ENCODE measurements around the gene CENPO. TPM values are rescaled to one million over a fixed set of nuclear protein-coding genes. Genes with fewer than 3 reads are reported as not detected.
"Not testable (repeated sequence)": the region's sequence is repeated elsewhere in the genome, so short reads cannot be mapped to it uniquely, and the experiment has no call there.

Gene CENPO
- total RNA-seq, 2 donors from 2014 or later: 6.8 to 26.8 TPM

- no peak for DNase-seq
- Histone ChIP-seq H3K4me3 (no peak overlapping the region), H3K9ac (ENCODE audit: low read depth in 2 of 2, low read length in 2 of 2) (no peak overlapping the region), H3K27me3 (no peaks in the 10 kb centered on the region), H3K27ac (no peak overlapping the region), H3K9me3 (no peaks in the 10 kb centered on the region), H3K4me1 (no peaks in the 10 kb centered on the region), H3K36me3 (no peaks in the 10 kb centered on the region)
- TF ChIP-seq CTCF (IDR thresholded peaks at IDR 0.05): no peak
- intact Hi-C loops (cut with DNase I): no loop called here
Measured at GRCh38 chr2:24832073-24832461, 38.8 kb downstream of the CENPO start.

GRCh38 chr2:24832521-24832920 is 39.3 kb downstream of the CENPO start:
- no peak overlapping the region for H3K9ac ChIP-seq (ENCODE audit: low read depth in 2 of 2, low read length in 2 of 2)
- H3K36me3 ChIP-seq: no peaks in the 10 kb centered on the region
- no peaks in the 10 kb centered on the region for H3K27me3 ChIP-seq
- TF ChIP-seq CTCF (IDR thresholded peaks at IDR 0.05): no peak
- DNase-seq: no peak
- no peaks in the 10 kb centered on the region for H3K4me1 ChIP-seq
- intact Hi-C loops (cut with DNase I): no loop called here
- H3K9me3 ChIP-seq: no peaks in the 10 kb centered on the region
- H3K4me3 ChIP-seq: no peak overlapping the region
- H3K27ac ChIP-seq: no peak overlapping the region

- intact Hi-C loops (cut with DNase I): no loop called here
- H3K36me3 ChIP-seq: no peaks in the 10 kb centered on the region
- TF ChIP-seq CTCF (IDR thresholded peaks at IDR 0.05): no peak
- H3K27ac ChIP-seq: no peak overlapping the region
- no peaks in the 10 kb centered on the region for H3K9me3 ChIP-seq
- no peaks in the 10 kb centered on the region for H3K27me3 ChIP-seq
- no peak overlapping the region for H3K9ac ChIP-seq (ENCODE audit: low read depth in 2 of 2, low read length in 2 of 2)
- no peak for DNase-seq
- H3K4me1 ChIP-seq: no peaks in the 10 kb centered on the region
- no peak overlapping the region for H3K4me3 ChIP-seq
Measured at GRCh38 chr2:24832931-24833701, 39.9 kb downstream of the CENPO start.

GRCh38 chr2:24833821-24834732 is 40.9 kb downstream of the CENPO start:
- Histone ChIP-seq H3K27me3 (no peaks in the 10 kb centered on the region), H3K4me1 (no peaks in the 10 kb centered on the region), H3K4me3 (no peak overlapping the region), H3K9me3 (no peaks in the 10 kb centered on the region), H3K9ac (ENCODE audit: low read depth in 2 of 2, low read length in 2 of 2) (no peak overlapping the region), H3K27ac (no peak overlapping the region), H3K36me3 (no peaks in the 10 kb centered on the region)
- TF ChIP-seq CTCF (IDR thresholded peaks at IDR 0.05): no peak
- intact Hi-C loops (cut with DNase I): no loop called here
- no peak for DNase-seq

- H3K9ac ChIP-seq (ENCODE audit: low read depth in 2 of 2, low read length in 2 of 2): no peak overlapping the region
- no peak overlapping the region for H3K4me3 ChIP-seq
- H3K4me1 ChIP-seq: no peaks in the 10 kb centered on the region
- intact Hi-C loops (cut with DNase I): no loop called here
- H3K27me3 ChIP-seq: no peaks in the 10 kb centered on the region
- H3K9me3 ChIP-seq: no peaks in the 10 kb centered on the region
- H3K27ac ChIP-seq: no peak overlapping the region
- H3K36me3 ChIP-seq: no peaks in the 10 kb centered on the region
- no peak for TF ChIP-seq CTCF (IDR thresholded peaks at IDR 0.05)
- DNase-seq: no peak
Measured at GRCh38 chr2:24834733-24835395, 41.6 kb downstream of the CENPO start.

- H3K4me1 ChIP-seq; H3K27me3 ChIP-seq; H3K4me3 ChIP-seq; intact Hi-C loops (cut with DNase I); H3K9ac ChIP-seq (ENCODE audit: low read depth in 2 of 2, low read length in 2 of 2); H3K27ac ChIP-seq; H3K9me3 ChIP-seq; DNase-seq; H3K36me3 ChIP-seq: not testable (repeated sequence)
Measured at GRCh38 chr2:24835411-24835810, 42.2 kb downstream of the CENPO start.
